HEK293 (cell line): ENCODE data around the gene PPM1F.

Experiments used
- CTCF ChIP-seq: fragments of 450-650 bp; formaldehyde crosslinking; IDR thresholded peaks from 2 replicates; pipeline ENCODE4 v1.5.1; 2016; ENCODE audit warnings: missing biosample characterization, missing genetic modification characterization
- ELK4 ChIP-seq: IDR thresholded peaks from 2 replicates; pipeline ENCODE4 v1.6.1; 2011; ENCODE audit warnings: mild to moderate bottlenecking, low read depth, low read length, borderline replicate concordance
- MYNN ChIP-seq: fragments of 450-650 bp; formaldehyde crosslinking; IDR thresholded peaks from 2 replicates; pipeline ENCODE4 v1.5.1; 2016; ENCODE audit warnings: missing biosample characterization, missing genetic modification characterization, borderline replicate concordance
- SALL2 ChIP-seq: fragments of 450-650 bp; formaldehyde crosslinking; IDR thresholded peaks from 2 replicates; pipeline ENCODE4 v1.5.0; 2017; ENCODE audit warnings: missing biosample characterization, mild to moderate bottlenecking, missing genetic modification characterization, borderline replicate concordance
- ZNF214 ChIP-seq: fragments of 450-650 bp; formaldehyde crosslinking; IDR thresholded peaks from 2 replicates; pipeline ENCODE4 v1.5.1; 2017; ENCODE audit warnings: missing biosample characterization, mild to moderate bottlenecking, missing genetic modification characterization, borderline replicate concordance
- ZNF274 ChIP-seq, 2 experiments: fragments of 200-500 bp in 1 of 2; fragments of 450-650 bp in 1 of 2; sonication (Bioruptor generic) in 1 of 2; formaldehyde crosslinking in 1 of 2; IDR thresholded peaks; 2 replicates each; pipeline versions ENCODE4 v1.5.1 to v1.6.1; 2014 to 2016; ENCODE audit warnings: borderline replicate concordance in 1 of 2, inconsistent platforms in 1 of 2, low read length in 1 of 2, missing biosample characterization in 1 of 2, missing genetic modification characterization in 1 of 2
- ZNF37A ChIP-seq: fragments of 450-650 bp; IDR thresholded peaks from 2 replicates; pipeline ENCODE4 v1.5.1; 2018; ENCODE audit warnings: missing biosample characterization, missing genetic modification characterization
- ZNF473 ChIP-seq: fragments of 450-650 bp; formaldehyde crosslinking; IDR thresholded peaks from 2 replicates; pipeline ENCODE4 v1.5.1; 2017; ENCODE audit warnings: missing biosample characterization, missing genetic modification characterization
- ZNF513 ChIP-seq: fragments of 450-650 bp; IDR thresholded peaks from 2 replicates; pipeline ENCODE4 v1.5.1; 2018; ENCODE audit warnings: missing biosample characterization, missing genetic modification characterization
- ZNF530 ChIP-seq: fragments of 450-650 bp; formaldehyde crosslinking; IDR thresholded peaks from 2 replicates; pipeline ENCODE4 v1.5.1; 2016; ENCODE audit warnings: low read depth, missing biosample characterization, missing genetic modification characterization
- ZNF561 ChIP-seq: fragments of 450-650 bp; IDR thresholded peaks from 2 replicates; pipeline ENCODE4 v1.5.1; 2018; ENCODE audit warnings: missing biosample characterization, missing genetic modification characterization, borderline replicate concordance
- ZNF610 ChIP-seq: fragments of 450-650 bp; formaldehyde crosslinking; IDR thresholded peaks from 2 replicates; pipeline ENCODE4 v1.5.1; 2016; ENCODE audit warnings: missing biosample characterization, missing genetic modification characterization, borderline replicate concordance
- TF ChIP-seq, protein P1 (sequence below): fragments of 450-650 bp; formaldehyde crosslinking; IDR thresholded peaks from 2 replicates; pipeline ENCODE4 v1.5.1; 2016; ENCODE audit warnings: missing biosample characterization, missing genetic modification characterization

GRCh38 chr22:21968452-21969129 is 15.9 kb upstream of the PPM1F start:
- TF ChIP-seq ZNF274 (IDR thresholded peaks at IDR 0.05; ENCODE audit: low read length) (no peak), ZNF274 (tag by site-specific recombination; IDR thresholded peaks at IDR 0.05; ENCODE audit: borderline replicate concordance) (no peak), CTCF (tag by site-specific recombination) (no peak), ZNF37A (tag by site-specific recombination) (no peak), ZNF473 (no peak), ZNF530 (no peak), ZNF214 (tag by site-specific recombination) (no peak), ZNF610 (tag by site-specific recombination) (no peak), SALL2 (tag by site-specific recombination) (no peak), MYNN (tag by site-specific recombination) (no peak), ELK4 (no peak), ZNF561 (tag by site-specific recombination) (no peak), ZNF513 (tag by site-specific recombination) (no peak)
- TF ChIP-seq, protein P1, sequence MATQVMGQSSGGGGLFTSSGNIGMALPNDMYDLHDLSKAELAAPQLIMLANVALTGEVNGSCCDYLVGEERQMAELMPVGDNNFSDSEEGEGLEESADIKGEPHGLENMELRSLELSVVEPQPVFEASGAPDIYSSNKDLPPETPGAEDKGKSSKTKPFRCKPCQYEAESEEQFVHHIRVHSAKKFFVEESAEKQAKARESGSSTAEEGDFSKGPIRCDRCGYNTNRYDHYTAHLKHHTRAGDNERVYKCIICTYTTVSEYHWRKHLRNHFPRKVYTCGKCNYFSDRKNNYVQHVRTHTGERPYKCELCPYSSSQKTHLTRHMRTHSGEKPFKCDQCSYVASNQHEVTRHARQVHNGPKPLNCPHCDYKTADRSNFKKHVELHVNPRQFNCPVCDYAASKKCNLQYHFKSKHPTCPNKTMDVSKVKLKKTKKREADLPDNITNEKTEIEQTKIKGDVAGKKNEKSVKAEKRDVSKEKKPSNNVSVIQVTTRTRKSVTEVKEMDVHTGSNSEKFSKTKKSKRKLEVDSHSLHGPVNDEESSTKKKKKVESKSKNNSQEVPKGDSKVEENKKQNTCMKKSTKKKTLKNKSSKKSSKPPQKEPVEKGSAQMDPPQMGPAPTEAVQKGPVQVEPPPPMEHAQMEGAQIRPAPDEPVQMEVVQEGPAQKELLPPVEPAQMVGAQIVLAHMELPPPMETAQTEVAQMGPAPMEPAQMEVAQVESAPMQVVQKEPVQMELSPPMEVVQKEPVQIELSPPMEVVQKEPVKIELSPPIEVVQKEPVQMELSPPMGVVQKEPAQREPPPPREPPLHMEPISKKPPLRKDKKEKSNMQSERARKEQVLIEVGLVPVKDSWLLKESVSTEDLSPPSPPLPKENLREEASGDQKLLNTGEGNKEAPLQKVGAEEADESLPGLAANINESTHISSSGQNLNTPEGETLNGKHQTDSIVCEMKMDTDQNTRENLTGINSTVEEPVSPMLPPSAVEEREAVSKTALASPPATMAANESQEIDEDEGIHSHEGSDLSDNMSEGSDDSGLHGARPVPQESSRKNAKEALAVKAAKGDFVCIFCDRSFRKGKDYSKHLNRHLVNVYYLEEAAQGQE: no peak
